SK-N-MC (cell line): ENCODE measurements around the gene HS2ST1.

Source experiments
- DNase-seq: peaks from one replicate; pipeline ENCODE4 v3.0.0-alpha.2; 2011; ENCODE audit warnings: low read depth, low spot score
- H3K27ac ChIP-seq: fragments of 200-600 bp; sonication (generic); 2 replicates; pipeline ENCODE4 v1.5.1; 2016; ENCODE audit warnings: mixed run types
- H3K36me3 ChIP-seq: fragments of 200-600 bp; sonication (generic); 2 replicates; pipeline ENCODE4 v1.6.1; 2017; ENCODE audit warnings: antibody characterized with exemption, low read length, mixed read lengths; ENCODE audit not compliant: insufficient read depth
- H3K4me3 ChIP-seq: fragments of 200-600 bp; sonication (generic); 2 replicates; pipeline ENCODE4 v1.5.1; 2016
- H3K9ac ChIP-seq: fragments of 200-600 bp; sonication (generic); 2 replicates; pipeline ENCODE4 v1.8.0; 2017; ENCODE audit warnings: mixed run types, mixed read lengths; ENCODE audit not compliant: insufficient read length
- H3K9me3 ChIP-seq: fragments of 200-600 bp; sonication (generic); 2 replicates; pipeline ENCODE4 v1.6.1; 2017; ENCODE audit warnings: low read depth, mild to moderate bottlenecking, antibody characterized with exemption, low read length, moderate library complexity, mixed read lengths
- EZH2 ChIP-seq: fragments of 200-600 bp; sonication (generic); IDR thresholded peaks from one replicate; pipeline ENCODE4 v1.6.1; 2017; ENCODE audit warnings: antibody characterized with exemption
- FOXP2 ChIP-seq: optimal IDR thresholded peaks from 2 replicates; pipeline ENCODE3; 2011; ENCODE audit warnings: mild to moderate bottlenecking, moderate library complexity; ENCODE audit not compliant: insufficient read depth; ENCODE audit errors: extremely low read length, control extremely low read depth
- POLR2AphosphoS5 ChIP-seq: IDR thresholded peaks from 2 replicates; pipeline ENCODE4 v1.6.1; 2012; ENCODE audit warnings: mild to moderate bottlenecking, low read depth, low read length, borderline replicate concordance

Gene HS2ST1

GRCh38 chr1:87092846-87093245 is 178.4 kb downstream of the HS2ST1 start:
- Histone ChIP-seq H3K27ac (no peak overlapping the region), H3K4me3 (no peak overlapping the region), H3K36me3 (no peaks in the 10 kb centered on the region), H3K9me3 (no peaks in the 10 kb centered on the region), H3K9ac (no peak overlapping the region)
- DNase-seq, result no peak
- TF ChIP-seq POLR2AphosphoS5 (no peak), EZH2 (no peak), FOXP2 (no peak)

GRCh38 chr1:87093286-87093685 is 178.9 kb downstream of the HS2ST1 start:
- no peak for DNase-seq
- TF ChIP-seq FOXP2 (no peak), POLR2AphosphoS5 (no peak), EZH2 (no peak)
- no peak overlapping the region for H3K27ac ChIP-seq
- H3K9me3 ChIP-seq, result no peaks in the 10 kb centered on the region
- H3K9ac ChIP-seq, result no peak overlapping the region
- H3K36me3 ChIP-seq, result no peaks in the 10 kb centered on the region
- H3K4me3 ChIP-seq, result no peak overlapping the region

- TF ChIP-seq POLR2AphosphoS5 (no peak), EZH2 (no peak), FOXP2 (no peak)
- Histone ChIP-seq H3K9ac (no peak overlapping the region), H3K9me3 (no peaks in the 10 kb centered on the region), H3K27ac (no peak overlapping the region), H3K4me3 (no peak overlapping the region), H3K36me3 (no peaks in the 10 kb centered on the region)
- DNase-seq, result no peak
Measured at GRCh38 chr1:87094238-87094637, 179.8 kb downstream of the HS2ST1 start.

GRCh38 chr1:87100271-87100670 is 185.8 kb downstream of the HS2ST1 start:
- Histone ChIP-seq H3K9ac (no peak overlapping the region), H3K9me3 (no peaks in the 10 kb centered on the region), H3K4me3 (no peak overlapping the region), H3K36me3 (no peaks in the 10 kb centered on the region; the same call in 1 of the 2 replicates), H3K27ac (no peak overlapping the region)
- no peak for DNase-seq
- TF ChIP-seq FOXP2, result no peak
- TF ChIP-seq EZH2, result no peak
- no peak for TF ChIP-seq POLR2AphosphoS5

GRCh38 chr1:87103074-87103473 is 188.6 kb downstream of the HS2ST1 start:
- no peak for TF ChIP-seq FOXP2
- TF ChIP-seq EZH2, result no peak
- no peak for TF ChIP-seq POLR2AphosphoS5
- Histone ChIP-seq H3K9ac (no peak overlapping the region), H3K9me3 (no peaks in the 10 kb centered on the region), H3K36me3 (no peaks in the 10 kb centered on the region; the same call in 1 of the 2 replicates), H3K27ac (no peak overlapping the region), H3K4me3 (no peak overlapping the region)
- no peak for DNase-seq

GRCh38 chr1:87104140-87104539 is 189.7 kb downstream of the HS2ST1 start:
- no peak for TF ChIP-seq FOXP2
- no peak for TF ChIP-seq EZH2
- TF ChIP-seq POLR2AphosphoS5, result no peak
- Histone ChIP-seq H3K9ac (no peak overlapping the region), H3K4me3 (no peak overlapping the region), H3K27ac (no peak overlapping the region), H3K36me3 (no peaks in the 10 kb centered on the region; the same call in 1 of the 2 replicates), H3K9me3 (no peaks in the 10 kb centered on the region)
- DNase-seq, result no peak

GRCh38 chr1:87104945-87105344 is 190.5 kb downstream of the HS2ST1 start:
- H3K27ac ChIP-seq, result no peak overlapping the region
- DNase-seq, result no peak
- H3K36me3 ChIP-seq, result no peaks in the 10 kb centered on the region; the same call in 1 of the 2 replicates
- no peak overlapping the region for H3K4me3 ChIP-seq
- no peaks in the 10 kb centered on the region for H3K9me3 ChIP-seq
- no peak for TF ChIP-seq FOXP2
- TF ChIP-seq POLR2AphosphoS5, result no peak
- no peak for TF ChIP-seq EZH2
- no peak overlapping the region for H3K9ac ChIP-seq

- no peaks in the 10 kb centered on the region for H3K36me3 ChIP-seq
- no peak overlapping the region for H3K4me3 ChIP-seq
- no peak for TF ChIP-seq POLR2AphosphoS5
- no peak for TF ChIP-seq EZH2
- no peak for TF ChIP-seq FOXP2
- no peaks in the 10 kb centered on the region for H3K9me3 ChIP-seq
- no peak overlapping the region for H3K27ac ChIP-seq
- DNase-seq, result no peak
- H3K9ac ChIP-seq, result no peak overlapping the region
Measured at GRCh38 chr1:87106144-87106543, 191.7 kb downstream of the HS2ST1 start.

- DNase-seq, result no peak
- Histone ChIP-seq H3K9me3 (no peaks in the 10 kb centered on the region), H3K36me3 (no peaks in the 10 kb centered on the region), H3K27ac (no peak overlapping the region), H3K9ac (no peak overlapping the region), H3K4me3 (no peak overlapping the region)
- TF ChIP-seq POLR2AphosphoS5, result no peak
- TF ChIP-seq EZH2, result no peak
- no peak for TF ChIP-seq FOXP2
Measured at GRCh38 chr1:87106867-87107266, 192.4 kb downstream of the HS2ST1 start.

GRCh38 chr1:87108228-87108627 is 193.8 kb downstream of the HS2ST1 start:
- TF ChIP-seq FOXP2 (no peak), EZH2 (no peak), POLR2AphosphoS5 (no peak)
- H3K4me3 ChIP-seq, result no peak overlapping the region
- no peak overlapping the region for H3K9ac ChIP-seq
- H3K36me3 ChIP-seq, result no peaks in the 10 kb centered on the region
- H3K9me3 ChIP-seq, result no peaks in the 10 kb centered on the region
- H3K27ac ChIP-seq, result no peak overlapping the region
- no peak for DNase-seq
